ENCODE data around the gene PCNX4.

Gene PCNX4

GRCh38 chr14:60178164-60178563 lies 86.4 kb downstream of the PCNX4 start:
- DNase-seq, result no peak

- no peak for DNase-seq
Measured at GRCh38 chr14:60178820-60179219, 87.1 kb downstream of the PCNX4 start.

DNA sequence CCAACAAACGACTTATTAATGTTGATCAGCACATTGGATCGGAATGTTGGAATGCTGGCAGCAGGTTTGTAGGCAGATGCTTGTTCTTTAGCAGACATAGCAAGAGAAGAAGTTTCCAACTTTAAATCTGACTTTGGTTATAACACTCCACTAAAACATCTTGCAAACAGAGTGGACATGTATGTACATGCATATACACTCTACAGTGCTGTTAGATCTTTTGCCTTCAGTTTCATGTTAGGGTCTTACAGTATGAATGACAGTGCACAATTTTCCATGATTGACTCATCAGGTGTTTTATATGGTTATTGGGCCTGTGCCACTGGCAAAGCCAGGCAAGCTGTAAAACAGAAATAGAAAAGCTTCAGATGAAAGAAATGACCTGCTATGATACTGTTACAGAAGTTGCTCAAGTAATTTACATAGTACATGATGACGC lies 87.7 kb downstream of the PCNX4 start:
- no peak for DNase-seq

DNA sequence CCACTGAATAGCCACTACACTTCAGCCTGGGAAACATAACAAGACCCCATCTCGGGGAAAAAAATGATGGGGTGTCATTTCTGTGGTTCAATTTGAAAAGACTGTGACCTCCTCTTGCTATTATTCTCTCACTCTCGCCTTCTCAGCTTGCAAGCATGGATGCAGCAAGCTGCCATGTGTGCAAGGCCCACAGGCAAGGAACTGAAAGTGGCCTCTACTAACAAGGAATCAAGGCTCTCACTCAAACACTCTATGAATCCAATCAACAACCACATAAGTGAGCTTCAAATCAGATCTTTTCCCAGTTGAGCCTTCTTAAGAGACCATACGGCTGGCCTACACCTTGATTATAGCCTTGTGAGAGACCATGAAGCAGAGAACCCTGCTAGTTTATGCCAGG lies 91.4 kb downstream of the PCNX4 start:
- no peak for DNase-seq

DNA sequence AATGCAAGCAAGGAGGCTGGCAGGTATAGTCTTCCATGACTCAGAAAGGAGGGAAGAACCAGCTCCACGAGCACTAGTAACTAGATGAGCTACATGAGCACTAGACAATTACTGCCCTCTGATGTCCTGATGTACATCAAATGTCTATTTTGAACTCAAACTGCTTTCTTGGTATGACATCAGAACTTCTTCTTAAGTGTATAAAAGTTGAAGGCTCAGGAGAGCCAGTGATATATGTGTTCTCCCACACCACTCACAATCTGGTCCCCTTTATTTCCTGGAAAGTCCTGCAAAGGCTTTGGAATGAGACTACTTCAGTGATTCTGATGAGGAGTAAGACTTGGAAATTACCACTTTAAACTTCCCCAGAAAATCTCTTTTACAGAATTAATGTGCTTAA lies 92.0 kb downstream of the PCNX4 start:
- no peak for DNase-seq

DNA sequence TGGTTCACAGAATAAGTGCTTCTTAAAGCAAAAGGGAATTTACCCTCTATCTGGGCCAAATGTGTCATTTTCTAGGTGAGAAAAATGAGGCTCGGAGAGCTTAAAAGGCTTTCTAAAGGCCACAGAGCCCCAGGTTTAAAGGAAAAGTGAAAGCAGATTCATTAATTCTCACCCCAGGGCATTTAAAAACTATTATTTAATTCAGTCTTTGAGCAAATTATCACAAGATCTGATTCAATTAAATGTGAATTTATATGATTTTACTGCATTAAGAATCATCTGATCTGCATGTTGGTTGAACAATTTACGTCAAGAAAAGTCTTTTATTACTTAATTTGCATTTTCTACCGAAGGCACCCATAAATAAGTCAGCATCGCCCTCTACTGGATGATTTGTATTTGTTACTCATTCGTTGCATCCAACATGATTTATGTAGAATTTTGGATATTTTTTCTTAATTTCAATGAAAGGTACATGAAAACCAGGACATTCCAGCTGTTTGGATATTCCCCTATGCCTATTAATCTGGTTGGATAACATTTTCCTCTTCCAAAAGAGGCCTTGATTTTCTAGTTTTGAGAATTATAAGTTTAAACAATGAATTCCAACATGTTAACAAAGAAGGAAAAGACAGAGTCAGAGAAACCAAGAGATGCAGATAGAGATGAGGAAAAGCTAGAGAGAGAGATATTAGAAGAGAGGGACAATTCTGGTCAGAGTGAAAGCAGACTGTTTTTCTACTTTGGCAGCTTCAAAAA lies 92.6 kb downstream of the PCNX4 start:
- DNase-seq, result no peak

DNA sequence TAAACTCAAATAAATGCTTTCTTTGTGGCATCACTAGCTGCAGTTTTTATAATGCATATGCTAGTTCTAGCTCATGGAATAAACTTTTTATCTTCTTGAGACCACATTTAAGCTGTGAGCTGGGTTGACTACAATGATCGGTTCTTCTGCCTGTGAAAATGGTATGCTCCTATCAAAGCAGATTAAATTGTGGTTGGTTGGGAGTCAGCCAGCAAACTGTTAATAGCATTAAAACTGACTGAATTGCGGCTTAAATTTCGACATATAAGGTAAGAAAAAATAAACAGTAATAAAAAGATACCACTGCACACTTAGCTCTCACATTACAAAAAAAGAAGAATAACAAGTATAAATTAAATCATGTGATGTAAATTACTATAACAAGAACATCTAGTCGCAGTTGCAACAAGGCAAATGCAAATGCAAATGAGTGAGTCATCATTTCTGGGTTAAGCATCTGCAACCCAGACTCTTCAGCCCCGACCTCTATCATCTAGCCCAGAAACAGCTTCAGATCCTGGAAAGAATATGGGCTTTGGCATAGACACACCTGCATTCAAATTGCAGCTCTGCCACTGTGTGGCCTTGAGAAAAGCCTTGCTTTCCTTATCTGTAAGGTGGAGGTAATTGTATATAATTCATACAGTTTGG lies 93.3 kb downstream of the PCNX4 start:
- no peak for DNase-seq

GRCh38 chr14:60188115-60188514 lies 96.4 kb downstream of the PCNX4 start:
- DNase-seq, result no peak

GRCh38 chr14:60188696-60189095 lies 97.0 kb downstream of the PCNX4 start:
- no peak for DNase-seq

GRCh38 chr14:60189923-60190840 lies 98.5 kb downstream of the PCNX4 start:
- DNase-seq, result no peak

GRCh38 chr14:60195179-60195810 lies 103.6 kb downstream of the PCNX4 start:
- no peak for DNase-seq

DNA sequence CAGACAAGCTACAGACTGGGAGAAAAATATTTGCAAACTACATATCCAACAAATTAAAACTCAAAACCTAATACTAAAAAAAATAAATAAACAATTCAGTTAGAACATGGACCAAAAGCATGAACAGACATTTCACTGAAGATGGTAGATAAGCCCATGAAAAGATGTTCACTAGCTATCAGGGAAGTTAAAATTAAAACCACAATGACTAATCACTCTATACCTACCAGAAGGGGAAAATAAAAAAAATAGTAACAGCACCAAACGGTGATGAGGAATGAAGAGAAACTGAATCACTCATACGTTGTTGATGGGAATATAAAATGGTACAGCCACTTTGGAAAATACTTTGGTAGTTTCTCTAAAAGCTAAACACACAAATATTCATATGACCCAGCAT lies 104.6 kb downstream of the PCNX4 start:
- no peak for DNase-seq

- no peak for DNase-seq
Measured at GRCh38 chr14:60197629-60198303, 106.0 kb downstream of the PCNX4 start.

DNA sequence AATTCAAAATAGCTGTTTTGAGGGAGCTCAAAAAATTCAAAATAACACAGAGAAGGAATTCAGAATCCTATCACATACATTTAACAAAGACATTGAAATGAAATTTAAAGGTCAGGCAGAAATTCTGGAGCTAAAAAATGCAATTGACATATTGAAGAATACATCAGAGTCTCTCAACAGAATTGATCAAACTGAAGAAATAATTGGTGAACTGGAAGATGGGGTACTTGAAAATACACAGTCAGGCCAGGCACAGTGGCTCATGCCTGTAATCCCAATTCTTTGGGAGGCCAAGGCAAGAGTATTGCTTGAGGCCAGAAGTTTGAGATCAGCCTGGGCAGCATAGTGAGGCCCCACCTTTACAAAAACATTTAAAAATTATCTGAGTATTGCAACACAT lies 107.6 kb downstream of the PCNX4 start:
- no peak for DNase-seq

DNA sequence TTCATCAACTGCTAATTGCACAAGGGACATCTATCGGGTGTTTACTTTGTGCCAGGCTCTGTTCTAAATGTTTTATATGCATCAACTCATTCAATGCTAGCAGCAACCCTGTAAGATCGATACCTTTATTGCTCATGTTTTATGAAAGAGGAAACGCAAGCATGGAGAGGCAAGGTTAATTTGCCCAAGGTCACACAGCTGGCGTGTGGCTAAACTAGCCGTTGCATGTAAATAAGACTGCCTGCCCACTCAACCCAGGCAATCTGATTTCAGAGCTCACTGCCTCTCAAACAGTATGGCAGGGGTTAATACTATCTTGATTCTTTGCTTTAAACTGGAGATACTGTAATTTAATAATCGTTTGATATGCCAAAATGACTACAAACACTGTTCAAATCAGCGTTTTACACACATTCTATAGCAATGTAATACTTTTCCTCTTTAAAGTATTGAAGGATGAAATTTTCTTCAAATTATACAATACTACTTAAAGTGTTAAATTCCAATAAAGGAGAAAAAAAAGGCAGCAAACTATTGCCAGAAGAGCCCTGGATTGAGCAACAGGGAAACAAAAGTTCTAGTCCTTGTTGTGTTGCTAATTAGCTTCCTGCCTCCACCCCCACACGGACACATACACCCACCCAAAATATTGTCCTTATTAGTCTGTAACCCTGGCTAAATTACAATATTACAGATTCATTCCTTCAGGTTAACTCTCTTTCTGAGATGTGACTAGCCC lies 112.5 kb downstream of the PCNX4 start:
- DNase-seq, result no peak

- no peak for DNase-seq
Measured at GRCh38 chr14:60204843-60205774, 113.4 kb downstream of the PCNX4 start.

GRCh38 chr14:60206249-60206670 lies 114.5 kb downstream of the PCNX4 start:
- DNase-seq, result no peak

DNA sequence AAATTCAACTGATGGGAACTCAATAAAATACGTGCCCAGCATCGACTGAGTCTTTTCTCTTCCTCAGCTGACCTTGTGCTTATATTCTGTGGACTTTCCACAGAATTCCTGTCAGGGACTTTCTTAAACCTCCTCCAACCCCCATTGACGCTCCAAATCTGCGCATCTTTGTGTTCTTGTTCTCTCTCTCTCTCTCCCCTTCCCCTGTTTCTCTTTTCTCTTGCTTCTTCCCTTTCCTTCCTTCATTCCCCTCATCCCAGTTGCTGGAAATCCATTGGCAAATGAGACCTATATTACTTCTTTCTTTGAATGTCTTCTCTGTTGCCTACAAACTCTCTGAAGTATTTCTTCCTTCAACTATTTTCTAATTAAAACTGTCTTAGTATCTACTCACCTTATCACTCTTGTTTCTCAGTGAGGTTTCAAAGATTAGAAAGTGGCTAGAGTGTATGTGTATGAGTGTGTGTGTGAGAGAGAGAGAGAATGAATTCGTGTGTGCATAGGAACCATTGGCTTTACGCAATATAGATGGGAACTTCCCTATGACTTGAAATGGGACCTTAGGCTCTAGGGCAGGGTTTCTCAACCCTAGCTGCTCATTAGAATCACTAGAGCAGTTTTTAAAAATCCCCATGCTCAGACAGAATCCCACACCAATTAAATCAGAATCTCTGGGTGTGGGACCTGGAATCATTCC lies 115.3 kb downstream of the PCNX4 start:
- DNase-seq, result no peak

DNA sequence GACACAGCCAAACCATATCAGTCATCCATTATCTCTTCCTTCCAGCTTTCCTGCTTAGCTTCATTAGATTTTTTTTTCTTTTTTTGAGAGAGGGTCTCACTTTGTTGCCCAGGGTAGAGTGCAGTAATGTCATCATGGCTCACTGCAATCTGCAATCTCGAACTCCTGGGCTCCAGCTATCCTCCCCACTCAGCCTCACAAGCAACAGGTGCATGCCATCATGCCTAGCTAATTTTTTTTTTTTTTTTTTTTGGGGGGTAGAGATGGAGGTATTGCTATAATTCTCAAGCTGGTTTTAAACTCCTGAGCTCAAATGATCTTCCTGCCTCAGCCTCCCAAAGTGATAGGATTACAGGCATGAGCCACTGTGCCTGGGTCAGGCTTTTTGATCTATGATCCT lies 119.0 kb downstream of the PCNX4 start:
- no peak for DNase-seq

DNA sequence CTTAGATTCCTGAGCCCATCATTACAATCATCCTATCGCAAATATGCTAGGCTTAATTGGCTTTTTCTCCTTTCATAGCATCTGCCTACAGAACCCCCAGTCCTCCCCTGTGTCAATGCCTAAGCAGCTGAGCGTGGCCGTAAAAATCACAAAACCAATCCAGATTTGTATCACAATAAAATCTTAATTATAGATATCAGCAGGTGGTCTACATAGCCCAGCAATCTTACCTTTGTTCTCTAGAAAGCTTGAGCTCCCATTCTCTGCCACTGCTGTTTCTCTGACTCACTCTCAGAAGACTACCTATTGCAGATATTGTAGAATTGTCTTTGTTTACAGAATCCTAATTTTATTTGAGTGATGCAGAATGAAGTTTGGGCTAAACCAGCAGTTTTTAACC lies 119.4 kb downstream of the PCNX4 start:
- DNase-seq, result no peak

Data from stimulated activated CD4-positive, alpha-beta T cell treated with anti-CD3 and anti-CD28 coated beads, Interleukin-4, amount 100 ng/mL, for 1 hour (primary cell).